Right ventricle myocardium superior (tissue), 1 donor: ENCODE results near the gene IRX4. TPM values are rescaled to one million over a fixed set of nuclear protein-coding genes. Genes with fewer than 3 reads are reported as not detected.
A peak's percentile ranks its signal among the peaks of the same experiment; 100 is the strongest.
"Not testable (repeated sequence)": the region's sequence is repeated elsewhere in the genome, so short reads cannot be mapped to it uniquely, and the experiment has no call there.

Experiments
- ATAC-seq: fragments of 200-7000 bp; cut with Tn5 transposase; one replicate; pipeline ENCODE4 v1.9.1; 2020; ENCODE audit warnings: mild to moderate bottlenecking; ENCODE audit not compliant: poor library complexity
- DNase-seq: peaks from one replicate; pipeline ENCODE4 v3.0.0-alpha.2; 2020
- intact Hi-C: fragments of 100-400 bp; cut with DNase I; formaldehyde crosslinking; loops from one replicate; pipeline ENCODE4 v1.11.2; 2022
- total RNA-seq: library from RNA; stranded (reverse); fragmentation: NEBNext Ultra II Directional; extraction: Animal tissue kit (Norgen Biotek cat#: 25700); gene quantifications from one replicate; pipeline ENCODE4 v1.2.1, GENCODE V29; 2021
- donor health status: DM: no; HTN: yes; CAD: no; lungs with severe emphysema.

Gene IRX4
- total RNA-seq, 1 donor from 2014 or later = 15.8 TPM

- intact Hi-C loops = no loop called here
- no peak for DNase-seq
- ATAC-seq = no peak
Measured at GRCh38 chr5:1871441-1871840, 11.3 kb downstream of the IRX4 start.

GRCh38 chr5:1870435-1871272 is 12.1 kb downstream of the IRX4 start:
- ATAC-seq, intact Hi-C loops, DNase-seq: not testable (repeated sequence)

- DNase-seq (no peak), ATAC-seq (no peak)
- intact Hi-C loops = no loop called here
Measured at GRCh38 chr5:1868886-1869475, 13.7 kb downstream of the IRX4 start.

GRCh38 chr5:1867815-1868143 is 14.9 kb downstream of the IRX4 start:
- DNase-seq (no peak), ATAC-seq (no peak)
- intact Hi-C loops = no loop called here

GRCh38 chr5:1867114-1867814 is 15.5 kb downstream of the IRX4 start:
- intact Hi-C loops = no loop called here
- DNase-seq (no peak), ATAC-seq (no peak)

- ATAC-seq (no peak), DNase-seq (no peak)
- intact Hi-C loops = no loop called here
Measured at GRCh38 chr5:1865948-1866347, 16.8 kb downstream of the IRX4 start.

GRCh38 chr5:1865486-1865885 is 17.2 kb downstream of the IRX4 start:
- DNase-seq = no peak
- intact Hi-C loops = no loop called here

GRCh38 chr5:1864896-1865440 is 17.8 kb downstream of the IRX4 start:
- ATAC-seq (no peak), DNase-seq (no peak)
- intact Hi-C loops = no loop called here

More at GRCh38 chr5:1865486-1865885, 17.2 kb downstream of the IRX4 start:
- ATAC-seq = no peak

- ATAC-seq (peak; percentile 93), DNase-seq (peak; percentile 78)
- intact Hi-C loops = no loop called here
Measured at GRCh38 chr5:1860949-1861348, 21.8 kb downstream of the IRX4 start.

- ATAC-seq = no peak
- intact Hi-C loops = no loop called here
- no peak for DNase-seq
Measured at GRCh38 chr5:1860021-1860610, 22.6 kb downstream of the IRX4 start.

- intact Hi-C loops = no loop called here
- ATAC-seq (no peak), DNase-seq (no peak)
Measured at GRCh38 chr5:1859099-1859498, 23.6 kb downstream of the IRX4 start.

- ATAC-seq (no peak), DNase-seq (no peak)
- intact Hi-C loops = no loop called here
Measured at GRCh38 chr5:1858436-1858835, 24.3 kb downstream of the IRX4 start.

- intact Hi-C loops = no loop called here
- DNase-seq (no peak), ATAC-seq (no peak)
Measured at GRCh38 chr5:1857256-1857600, 25.5 kb downstream of the IRX4 start.

- ATAC-seq (no peak), DNase-seq (no peak)
- intact Hi-C loops = no loop called here
Measured at GRCh38 chr5:1856596-1857255, 26.0 kb downstream of the IRX4 start.

GRCh38 chr5:1855596-1855995 is 27.1 kb downstream of the IRX4 start:
- intact Hi-C loops = no loop called here
- no peak for DNase-seq
- ATAC-seq = no peak

- DNase-seq (no peak), ATAC-seq (no peak)
- intact Hi-C loops = no loop called here
Measured at GRCh38 chr5:1855075-1855474, 27.6 kb downstream of the IRX4 start.

- intact Hi-C loops = no loop called here
- no peak for ATAC-seq
- DNase-seq = peak; percentile 32
Measured at GRCh38 chr5:1853531-1853930, 29.2 kb downstream of the IRX4 start.

GRCh38 chr5:1852324-1852947 is 30.3 kb downstream of the IRX4 start:
- peak; percentile 32 for DNase-seq
- peak; percentile 54 for ATAC-seq
- intact Hi-C loops = no loop called here
